Erythroblast (primary cell): ENCODE measurements around the gene NAP1L1.

Experiments used
- GATA1 ChIP-seq: IDR thresholded peaks from 2 replicates; pipeline ENCODE4 v1.6.1; 2011; ENCODE audit warnings: low read depth, mild to moderate bottlenecking, control low read depth, low read length, moderate library complexity
- POLR2A ChIP-seq: IDR thresholded peaks from 2 replicates; pipeline ENCODE4 v1.6.1; 2011; ENCODE audit warnings: mild to moderate bottlenecking, low read length

DNA sequence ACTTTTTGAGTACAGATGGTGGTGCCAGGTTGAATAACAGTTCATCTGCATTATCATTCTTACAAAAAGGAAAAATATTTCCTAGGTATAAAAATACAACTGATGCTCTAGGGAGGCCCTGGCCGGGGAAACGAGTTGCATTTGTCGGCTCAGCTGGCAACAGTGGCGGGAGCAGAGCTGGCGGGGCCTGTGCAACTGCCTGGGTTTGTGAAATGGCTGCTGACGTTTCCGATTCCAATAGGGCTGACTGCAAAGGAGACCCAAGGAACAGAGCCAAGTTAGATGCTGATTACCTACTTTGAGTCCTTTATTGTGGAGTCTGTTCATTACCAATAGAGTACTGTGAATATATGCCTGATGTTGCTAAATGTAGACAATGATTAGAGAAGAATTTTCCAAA, 27.2 kb downstream of the NAP1L1 start:
- TF ChIP-seq POLR2A (no peak), GATA1 (no peak)
